Measurements from ENCODE around the gene WDR27. TPM values are rescaled to one million over a fixed set of nuclear protein-coding genes. Genes with fewer than 3 reads are reported as not detected.
"Not testable (repeated sequence)": the region's sequence is repeated elsewhere in the genome, so short reads cannot be mapped to it uniquely, and the experiment has no call there.

The WDR27 gene
- polyA plus RNA-seq, 4 donors, result 36.8 to 62.5 (median 56.6) TPM

- DNase-seq (ENCODE audit: low read depth in 4 of 4, low spot score in 3 of 4), result no peak
Observed at GRCh38 chr6:169714178-169714577, 12.3 kb upstream of the WDR27 start.

GRCh38 chr6:169710009-169710408 lies 8.2 kb upstream of the WDR27 start:
- no peak for DNase-seq (ENCODE audit: low read depth in 4 of 4, low spot score in 3 of 4)

GRCh38 chr6:169709293-169709692 lies 7.5 kb upstream of the WDR27 start:
- no peak for DNase-seq (ENCODE audit: low read depth in 4 of 4, low spot score in 3 of 4)

DNA sequence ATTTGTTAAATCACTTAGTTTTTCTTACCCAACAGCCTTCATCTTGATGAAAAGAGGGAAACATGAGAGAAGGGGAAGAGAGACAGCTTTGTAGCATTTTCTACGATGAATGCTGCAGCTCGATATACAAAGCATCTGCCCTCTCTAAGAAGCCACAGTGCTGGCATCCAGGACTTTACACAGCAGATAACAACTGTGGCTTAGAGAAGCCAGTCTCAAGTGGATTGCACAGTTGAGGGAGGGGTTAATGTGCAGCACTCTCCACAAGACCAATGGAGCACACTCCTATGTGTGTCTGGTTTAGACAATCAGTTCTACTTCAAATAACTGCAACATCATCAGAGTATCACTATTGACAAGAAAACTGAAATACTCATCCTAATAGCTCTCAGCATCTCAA lies 5.9 kb upstream of the WDR27 start:
- no peak for DNase-seq (ENCODE audit: low read depth in 4 of 4, low spot score in 3 of 4)

DNA sequence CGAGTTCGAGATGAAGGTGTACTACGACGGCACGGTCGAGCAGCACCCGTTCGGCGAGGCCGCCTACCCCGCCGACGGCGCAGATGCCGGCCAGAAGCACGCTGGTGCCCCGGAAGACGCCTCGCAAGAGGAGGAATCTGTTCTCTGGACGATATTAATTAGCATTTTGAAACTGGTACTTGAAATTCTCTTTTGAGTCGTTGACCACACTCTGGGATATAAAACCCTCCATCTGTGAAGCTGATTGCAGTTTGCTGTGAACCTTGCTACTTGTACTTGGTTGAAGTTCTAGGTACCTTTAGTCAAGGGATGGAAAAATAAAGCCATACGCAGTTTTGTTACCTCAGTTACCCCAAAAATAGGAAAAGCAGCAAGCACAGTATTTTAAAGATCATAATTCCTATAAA lies 1.0 kb upstream of the WDR27 start:
- no peak for DNase-seq (ENCODE audit: low read depth in 4 of 4, low spot score in 3 of 4)

GRCh38 chr6:169701311-169701953 lies 397 bp downstream of the WDR27 start:
- DNase-seq (ENCODE audit: low read depth in 4 of 4, low spot score in 3 of 4), result no peak

- no peak for DNase-seq (ENCODE audit: low read depth in 4 of 4, low spot score in 3 of 4)
Observed at GRCh38 chr6:169700296-169700695, 1.5 kb downstream of the WDR27 start.

GRCh38 chr6:169697115-169697514 lies 4.7 kb downstream of the WDR27 start:
- not testable (repeated sequence) for DNase-seq (ENCODE audit: low read depth in 4 of 4, low spot score in 3 of 4)

DNA sequence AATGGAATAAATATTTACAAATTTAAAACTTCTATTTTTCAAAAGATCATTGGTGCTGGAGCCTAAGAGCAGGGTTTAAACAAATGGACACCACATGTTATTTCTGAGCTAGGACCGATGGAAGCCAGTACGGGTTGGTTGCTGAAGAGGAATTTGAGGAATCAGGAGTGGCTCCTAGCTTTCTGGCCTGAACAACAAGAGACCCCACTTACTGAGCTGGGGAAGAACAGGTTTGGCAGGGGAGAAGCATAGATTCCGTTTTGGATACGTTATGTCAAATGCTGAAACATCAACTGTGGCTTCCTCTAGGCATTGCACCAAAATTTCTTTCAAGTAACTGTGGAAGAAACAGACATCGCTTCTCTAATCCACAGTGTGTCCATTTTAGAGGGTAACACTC lies 6.7 kb downstream of the WDR27 start:
- no peak for DNase-seq (ENCODE audit: low read depth in 4 of 4, low spot score in 3 of 4)

GRCh38 chr6:169692516-169692915 lies 9.3 kb downstream of the WDR27 start:
- DNase-seq (ENCODE audit: low read depth in 4 of 4, low spot score in 3 of 4), result no peak

DNA sequence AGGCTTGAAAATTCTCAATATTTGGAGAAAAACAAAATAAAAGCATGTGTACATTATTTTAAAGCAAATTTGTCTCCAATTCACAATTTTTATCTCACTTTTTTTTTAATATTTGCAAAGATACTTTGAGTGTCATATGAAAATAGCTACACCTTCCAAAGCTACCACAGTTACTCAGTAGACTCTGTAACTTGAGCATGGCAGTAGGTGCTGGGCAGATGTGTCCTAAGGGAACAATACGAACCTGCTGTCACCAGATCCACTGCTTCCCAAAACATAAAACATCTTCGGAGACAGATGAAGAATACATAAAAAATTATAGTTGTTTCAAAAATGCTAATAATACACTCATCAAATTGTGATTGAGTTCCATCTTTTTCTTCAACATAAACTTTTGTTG lies 10.6 kb downstream of the WDR27 start:
- no peak for DNase-seq (ENCODE audit: low read depth in 4 of 4, low spot score in 3 of 4)

GRCh38 chr6:169689287-169689686 lies 12.5 kb downstream of the WDR27 start:
- no peak for DNase-seq (ENCODE audit: low read depth in 4 of 4, low spot score in 3 of 4)

GRCh38 chr6:169685860-169686259 lies 16.0 kb downstream of the WDR27 start:
- DNase-seq (ENCODE audit: low read depth in 4 of 4, low spot score in 3 of 4), result no peak

DNA sequence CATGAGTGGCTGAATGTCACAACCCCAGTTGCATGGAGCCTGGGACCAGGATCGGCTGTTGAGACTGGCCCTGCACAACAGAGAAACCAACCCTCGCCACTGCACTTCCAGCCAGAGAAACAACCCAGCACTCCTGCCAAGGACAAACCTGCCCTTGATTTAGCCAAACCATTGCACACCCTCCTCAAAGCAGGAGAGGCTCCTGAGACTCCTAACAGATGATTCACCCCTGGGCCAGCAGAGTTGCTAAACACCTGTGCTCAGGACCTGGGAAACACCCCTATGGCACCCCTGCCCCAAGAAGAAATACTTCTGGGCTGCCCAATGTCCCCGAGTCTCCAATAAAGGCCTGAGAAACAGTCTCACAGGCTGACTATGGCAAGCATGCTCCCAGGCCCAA lies 17.8 kb downstream of the WDR27 start:
- no peak for DNase-seq (ENCODE audit: low read depth in 4 of 4, low spot score in 3 of 4)

GRCh38 chr6:169678342-169678741 lies 23.5 kb downstream of the WDR27 start:
- DNase-seq (ENCODE audit: low read depth in 4 of 4, low spot score in 3 of 4), result no peak

- DNase-seq (ENCODE audit: low read depth in 4 of 4, low spot score in 3 of 4), result no peak
Observed at GRCh38 chr6:169677096-169677495, 24.7 kb downstream of the WDR27 start.

DNA sequence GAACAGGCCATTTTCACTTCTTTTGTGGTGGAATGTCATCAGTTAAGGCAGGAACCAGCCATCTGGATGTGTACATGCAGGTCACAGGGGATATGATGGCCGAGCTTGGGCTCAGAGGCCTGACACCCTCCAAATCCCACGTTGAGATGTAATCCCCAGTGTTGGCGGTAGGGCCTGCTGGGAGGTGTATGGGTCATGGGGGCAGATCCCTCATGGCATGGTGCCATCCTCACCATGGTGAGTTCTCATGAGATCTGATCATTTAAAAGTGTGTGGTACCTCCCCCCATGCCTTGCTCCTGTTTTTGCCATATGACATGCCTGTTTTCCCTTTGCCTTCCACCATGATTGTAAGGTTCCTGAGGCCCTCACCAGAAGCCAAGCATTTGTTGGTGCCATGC lies 26.8 kb downstream of the WDR27 start:
- DNase-seq (ENCODE audit: low read depth in 4 of 4, low spot score in 3 of 4), result no peak

DNA sequence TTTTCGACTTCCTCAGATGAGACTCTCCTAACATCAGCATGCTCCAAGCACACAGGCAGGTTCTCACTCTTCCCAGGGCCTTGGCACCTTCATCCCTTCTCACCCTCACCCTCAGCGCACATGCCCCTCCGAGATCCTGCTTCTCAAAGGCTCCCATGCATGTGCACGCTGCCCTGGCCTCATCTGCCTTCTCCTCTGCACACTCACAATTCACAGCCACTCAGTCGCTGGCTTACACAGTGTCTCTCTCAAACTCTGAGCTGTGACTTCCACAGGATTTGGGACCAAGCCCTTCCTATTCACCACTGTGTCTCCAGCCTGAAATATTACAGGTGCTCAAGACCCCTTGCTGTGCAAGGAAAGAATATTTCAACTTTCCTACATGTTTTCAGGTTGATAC lies 30.3 kb downstream of the WDR27 start:
- DNase-seq (ENCODE audit: low read depth in 4 of 4, low spot score in 3 of 4), result no peak

GRCh38 chr6:169669889-169670288 lies 31.9 kb downstream of the WDR27 start:
- DNase-seq (ENCODE audit: low read depth in 4 of 4, low spot score in 3 of 4), result no peak

DNA sequence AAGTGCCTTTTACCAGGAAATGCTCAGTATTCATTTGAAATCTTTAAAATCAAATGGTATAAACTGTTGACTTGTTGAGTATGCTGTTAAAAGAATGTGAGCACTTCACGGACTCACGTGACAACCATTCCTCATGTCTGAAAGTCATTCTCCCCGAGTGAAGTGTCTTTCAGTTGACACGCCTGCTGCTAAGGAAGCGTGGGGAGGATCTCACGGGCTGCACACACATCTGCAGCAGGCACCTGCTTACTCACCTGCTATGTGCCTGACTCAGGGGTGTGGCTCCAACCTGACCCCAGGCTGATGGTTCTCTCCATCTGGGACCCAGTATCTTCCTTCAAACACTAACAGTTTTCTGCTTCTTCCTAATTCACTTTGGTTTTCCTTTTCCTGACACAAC lies 32.7 kb downstream of the WDR27 start:
- no peak for DNase-seq (ENCODE audit: low read depth in 4 of 4, low spot score in 3 of 4)

GRCh38 chr6:169668203-169668847 lies 33.5 kb downstream of the WDR27 start:
- DNase-seq (ENCODE audit: low read depth in 4 of 4, low spot score in 3 of 4), result no peak

DNA sequence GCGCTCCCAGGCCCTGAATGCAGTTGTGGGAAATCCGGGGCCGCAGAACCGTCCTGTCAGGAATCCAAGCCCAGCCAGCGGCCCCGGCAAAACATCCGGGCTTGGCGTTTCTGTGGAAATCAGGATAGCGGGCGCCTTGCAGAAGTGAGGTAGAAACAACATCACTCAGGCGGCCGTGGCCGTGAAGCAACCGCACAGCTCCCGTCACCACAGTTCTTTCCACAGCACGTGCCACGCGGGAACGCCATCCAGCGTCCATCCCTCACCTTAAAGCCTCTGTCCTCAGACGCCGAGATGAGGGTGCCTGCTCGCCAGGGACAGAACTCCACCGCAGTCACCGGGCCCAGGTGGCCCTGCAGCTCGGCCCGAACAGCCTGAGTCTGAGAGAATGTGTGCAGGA lies 34.1 kb downstream of the WDR27 start:
- DNase-seq (ENCODE audit: low read depth in 4 of 4, low spot score in 3 of 4), result no peak

DNA sequence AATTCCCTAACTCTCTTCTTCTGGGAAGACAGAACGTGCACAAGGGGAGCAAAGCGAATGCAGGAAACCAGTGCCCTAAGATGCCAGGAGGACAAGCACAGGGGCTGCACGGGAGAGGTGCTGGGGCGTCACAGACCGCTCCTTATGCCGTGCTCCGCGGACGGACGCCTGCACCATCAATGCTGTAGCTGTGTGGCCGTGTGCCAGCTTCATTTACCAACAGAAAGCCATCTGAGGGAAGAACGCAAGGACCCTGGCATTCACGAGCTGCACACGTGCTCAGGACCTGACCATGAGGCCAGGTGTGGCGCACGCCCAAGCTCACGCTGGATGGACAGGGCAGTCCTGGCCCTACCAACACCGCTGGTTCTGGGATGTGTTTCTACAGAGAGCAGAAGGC lies 35.4 kb downstream of the WDR27 start:
- no peak for DNase-seq (ENCODE audit: low read depth in 4 of 4, low spot score in 3 of 4)

Measured in right renal pelvis (tissue), 4 donors.